IMR-90 (cell line): ENCODE results near the gene PEAK3.

Experiments
- BHLHE40 ChIP-seq: fragments of 150-350 bp; IDR thresholded peaks from 2 replicates; pipeline ENCODE4 v1.6.1; 2016; ENCODE audit warnings: mild to moderate bottlenecking, low read depth, low read length
- CEBPB ChIP-seq: IDR thresholded peaks from 2 replicates; pipeline ENCODE4 v1.6.1; 2012; ENCODE audit warnings: low read depth, low read length, improper control_type of control experiment
- CHD1 ChIP-seq: IDR thresholded peaks from 2 replicates; pipeline ENCODE4 v1.6.1; 2012; ENCODE audit warnings: low read depth, low read length, improper control_type of control experiment
- FOS ChIP-seq: fragments of 150-350 bp; IDR thresholded peaks from 2 replicates; pipeline ENCODE4 v1.6.1; 2016; ENCODE audit warnings: low read depth, low read length
- MXI1 ChIP-seq: IDR thresholded peaks from 2 replicates; pipeline ENCODE4 v1.6.1; 2012; ENCODE audit warnings: low read depth, mild to moderate bottlenecking, low read length, moderate library complexity, borderline replicate concordance
- POLR2A ChIP-seq: IDR thresholded peaks from 2 replicates; pipeline ENCODE4 v1.6.1; 2012; ENCODE audit warnings: mild to moderate bottlenecking, low read depth, low read length
- RAD21 ChIP-seq: IDR thresholded peaks from 2 replicates; pipeline ENCODE4 v1.6.1; 2012; ENCODE audit warnings: low read length, improper control_type of control experiment
- RCOR1 ChIP-seq: IDR thresholded peaks from 2 replicates; pipeline ENCODE4 v1.6.1; 2012; ENCODE audit warnings: mild to moderate bottlenecking, low read length, improper control_type of control experiment; ENCODE audit not compliant: insufficient replicate concordance
- RFX5 ChIP-seq: IDR thresholded peaks from 2 replicates; pipeline ENCODE4 v1.8.0; 2012; ENCODE audit warnings: low read depth, mild to moderate bottlenecking, low read length, moderate library complexity
- SMC3 ChIP-seq: fragments of 150-350 bp; IDR thresholded peaks from 2 replicates; pipeline ENCODE4 v1.6.1; 2016; ENCODE audit warnings: low read depth, mild to moderate bottlenecking, antibody characterized with exemption, low read length, moderate library complexity
- TF ChIP-seq, protein P1 (sequence below): conservative IDR thresholded peaks from 2 replicates; pipeline ENCODE4 v1.5.1; 2012; ENCODE audit warnings: mild to moderate bottlenecking, low read depth, low read length, improper control_type of control experiment
- TF ChIP-seq, protein P2 (sequence below): fragments of 150-350 bp; IDR thresholded peaks from 2 replicates; pipeline ENCODE4 v1.6.1; 2016; ENCODE audit warnings: low read depth, mild to moderate bottlenecking, low read length, moderate library complexity, borderline replicate concordance

DNA sequence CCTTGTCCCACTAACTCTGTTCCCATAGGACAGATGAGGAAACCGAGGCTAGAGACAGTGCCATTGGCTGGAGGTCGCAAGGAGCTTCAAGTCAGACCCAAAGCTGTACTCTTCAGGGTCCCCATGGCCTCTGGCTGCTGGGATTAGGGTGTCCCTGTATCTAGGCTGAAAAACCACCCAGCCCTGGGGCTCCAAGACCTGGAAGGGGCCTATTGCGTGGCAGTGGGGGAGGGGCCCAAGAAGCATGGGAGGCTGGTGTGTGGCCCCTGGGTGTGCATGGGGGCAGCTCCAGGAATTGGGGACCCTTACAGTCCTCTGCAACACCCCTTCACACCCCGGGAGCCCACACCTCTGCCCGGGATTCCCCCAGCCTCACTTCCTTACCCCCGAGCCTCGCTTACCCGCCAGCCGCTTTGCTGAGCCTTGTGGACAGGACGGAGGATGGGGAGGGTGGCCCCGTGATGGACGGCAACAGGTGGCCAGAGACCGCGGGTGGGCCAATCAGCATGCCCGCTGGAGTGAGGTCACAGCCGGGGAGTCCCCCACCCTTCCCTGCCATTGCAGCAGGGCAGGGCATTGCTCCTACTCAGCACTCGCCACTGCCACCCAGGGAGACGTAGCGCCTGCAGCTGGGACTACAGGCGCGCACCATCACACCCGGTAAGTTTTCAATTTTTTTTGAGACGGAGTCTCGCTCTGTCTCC is 25.8 kb downstream of the PEAK3 start, which contains the start of gene JSRP1:
- TF ChIP-seq, protein P1, sequence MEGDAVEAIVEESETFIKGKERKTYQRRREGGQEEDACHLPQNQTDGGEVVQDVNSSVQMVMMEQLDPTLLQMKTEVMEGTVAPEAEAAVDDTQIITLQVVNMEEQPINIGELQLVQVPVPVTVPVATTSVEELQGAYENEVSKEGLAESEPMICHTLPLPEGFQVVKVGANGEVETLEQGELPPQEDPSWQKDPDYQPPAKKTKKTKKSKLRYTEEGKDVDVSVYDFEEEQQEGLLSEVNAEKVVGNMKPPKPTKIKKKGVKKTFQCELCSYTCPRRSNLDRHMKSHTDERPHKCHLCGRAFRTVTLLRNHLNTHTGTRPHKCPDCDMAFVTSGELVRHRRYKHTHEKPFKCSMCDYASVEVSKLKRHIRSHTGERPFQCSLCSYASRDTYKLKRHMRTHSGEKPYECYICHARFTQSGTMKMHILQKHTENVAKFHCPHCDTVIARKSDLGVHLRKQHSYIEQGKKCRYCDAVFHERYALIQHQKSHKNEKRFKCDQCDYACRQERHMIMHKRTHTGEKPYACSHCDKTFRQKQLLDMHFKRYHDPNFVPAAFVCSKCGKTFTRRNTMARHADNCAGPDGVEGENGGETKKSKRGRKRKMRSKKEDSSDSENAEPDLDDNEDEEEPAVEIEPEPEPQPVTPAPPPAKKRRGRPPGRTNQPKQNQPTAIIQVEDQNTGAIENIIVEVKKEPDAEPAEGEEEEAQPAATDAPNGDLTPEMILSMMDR, result no peak
- TF ChIP-seq POLR2A, result no peak
- TF ChIP-seq SMC3, result no peak
- TF ChIP-seq, protein P2, sequence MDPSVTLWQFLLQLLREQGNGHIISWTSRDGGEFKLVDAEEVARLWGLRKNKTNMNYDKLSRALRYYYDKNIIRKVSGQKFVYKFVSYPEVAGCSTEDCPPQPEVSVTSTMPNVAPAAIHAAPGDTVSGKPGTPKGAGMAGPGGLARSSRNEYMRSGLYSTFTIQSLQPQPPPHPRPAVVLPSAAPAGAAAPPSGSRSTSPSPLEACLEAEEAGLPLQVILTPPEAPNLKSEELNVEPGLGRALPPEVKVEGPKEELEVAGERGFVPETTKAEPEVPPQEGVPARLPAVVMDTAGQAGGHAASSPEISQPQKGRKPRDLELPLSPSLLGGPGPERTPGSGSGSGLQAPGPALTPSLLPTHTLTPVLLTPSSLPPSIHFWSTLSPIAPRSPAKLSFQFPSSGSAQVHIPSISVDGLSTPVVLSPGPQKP, result no peak
- no peak for TF ChIP-seq RCOR1
- TF ChIP-seq CHD1, result no peak
- TF ChIP-seq MXI1, result no peak
- TF ChIP-seq RFX5, result no peak
- TF ChIP-seq RAD21, result no peak
- TF ChIP-seq FOS, result no peak
- TF ChIP-seq CEBPB, result no peak
- TF ChIP-seq BHLHE40, result no peak
